Liver (tissue), 9 donors: ENCODE measurements around the gene STAT5B. TPM values are rescaled to one million over a fixed set of nuclear protein-coding genes. Genes with fewer than 3 reads are reported as not detected.

Experiments used
- DNase-seq: peaks from one replicate; pipeline ENCODE4 v3.0.0-alpha.2; 2017; ENCODE audit warnings: low spot score
- H3K27ac ChIP-seq, 2 donors: one replicate each; pipeline ENCODE4 v1.7.0; 2013; ENCODE audit warnings: inconsistent platforms in 2 of 2, low read length in 2 of 2, control low read depth in 1 of 2, low read depth in 1 of 2, mild to moderate bottlenecking in 1 of 2
- H3K27me3 ChIP-seq, 4 donors: one replicate each; pipeline versions ENCODE4 v1.6.1 to v1.7.0; 2013; ENCODE audit warnings: low read length in 3 of 4, inconsistent platforms in 1 of 4, mild to moderate bottlenecking in 1 of 4, moderate library complexity in 1 of 4; ENCODE audit not compliant: control insufficient read depth in 4 of 4, insufficient read depth in 4 of 4
- H3K36me3 ChIP-seq, 4 donors: one replicate each; pipeline versions ENCODE4 v1.6.1 to v1.7.0; 2013; ENCODE audit warnings: low read length in 3 of 4, mild to moderate bottlenecking in 3 of 4, low read depth in 1 of 4, moderate library complexity in 1 of 4; ENCODE audit not compliant: control insufficient read depth in 4 of 4, insufficient read depth in 3 of 4
- H3K4me1 ChIP-seq, 4 donors: one replicate each; pipeline versions ENCODE4 v1.6.1 to v1.7.0; 2013; ENCODE audit warnings: low read length in 3 of 4, mild to moderate bottlenecking in 3 of 4, moderate library complexity in 1 of 4; ENCODE audit not compliant: control insufficient read depth in 4 of 4, insufficient read depth in 4 of 4
- H3K4me3 ChIP-seq, 3 donors: one replicate each; pipeline versions ENCODE4 v1.6.1 to v1.7.0; 2013; ENCODE audit warnings: low read length in 3 of 3, control low read depth in 1 of 3, low read depth in 1 of 3, mild to moderate bottlenecking in 1 of 3
- H3K9ac ChIP-seq, 2 donors: one replicate each; pipeline ENCODE4 v1.7.0; 2013; ENCODE audit warnings: low read length in 2 of 2, mild to moderate bottlenecking in 2 of 2, moderate library complexity in 2 of 2, control low read depth in 1 of 2, low read depth in 1 of 2
- H3K9me3 ChIP-seq, 4 donors: one replicate each; pipeline versions ENCODE4 v1.6.1 to v1.7.0; 2013; ENCODE audit warnings: low read length in 3 of 4; ENCODE audit not compliant: control insufficient read depth in 4 of 4
- EGR1 ChIP-seq, 2 donors: IDR thresholded peaks; 2 replicates each; pipeline ENCODE4 v1.6.1; 2016 to 2018; ENCODE audit warnings: antibody characterized with exemption in 2 of 2, low read depth in 2 of 2
- RAD21 ChIP-seq, 2 donors: IDR thresholded peaks; 2 replicates each; pipeline ENCODE4 v1.6.1; 2016; ENCODE audit warnings: antibody characterized with exemption in 2 of 2, mild to moderate bottlenecking in 2 of 2
- RXRA ChIP-seq, 2 donors: IDR thresholded peaks; 2 replicates each; pipeline ENCODE4 v1.6.1; 2017 to 2018; ENCODE audit warnings: antibody characterized with exemption in 2 of 2, mild to moderate bottlenecking in 1 of 2
- TAF1 ChIP-seq: conservative IDR thresholded peaks from 2 replicates; pipeline ENCODE4 v1.6.1; 2016; ENCODE audit warnings: antibody characterized with exemption, mild to moderate bottlenecking
- WGBS: extraction: QIAGEN DNeasy Blood & Tissue Kit; methylation state at CpG from one replicate; pipeline ENCODE4 v1.1.7; 2013; 5-methylcytosine and 5-hydroxymethylcytosine counted together
- polyA plus RNA-seq, 2 donors: library from polyadenylated mRNA; stranded (reverse) in 1 of 2; unstranded in 1 of 2; fragments of 200-250 nt in 1 of 2; fragments of >200 nt in 1 of 2; fragmentation: Nextera tagmentation in 1 of 2; extraction: Ambion mirVana in 1 of 2; gene quantifications; one replicate each; pipeline versions ENCODE4 v1.2.1 to v1.2.3, GENCODE V29; 2013 to 2015
- total RNA-seq, 2 donors: library from RNA; depleted of rRNA; stranded (reverse); fragments of >200 nt; gene quantifications; one replicate each; pipeline ENCODE4 v1.2.3, GENCODE V29; 2014
- TF ChIP-seq, protein P1 (sequence below): IDR thresholded peaks from 2 replicates; pipeline ENCODE4 v1.6.1; 2016; ENCODE audit warnings: antibody characterized with exemption, mild to moderate bottlenecking
- TF ChIP-seq, protein P2 (sequence below): IDR thresholded peaks from 2 replicates; pipeline ENCODE4 v1.6.1; 2016; ENCODE audit warnings: antibody characterized with exemption
- TF ChIP-seq, protein P3 (sequence below): IDR thresholded peaks from 2 replicates; pipeline ENCODE4 v1.6.1; 2016; ENCODE audit warnings: antibody characterized with exemption
- TF ChIP-seq, protein P4 (sequence below): IDR thresholded peaks from 2 replicates; pipeline ENCODE4 v1.6.1; 2016; ENCODE audit warnings: antibody characterized with exemption
- donor health status: healthy.
- donor health status: healthy.
- donor health status: healthy.
- donor health status: healthy.
- donor health status: healthy.

STAT5B gene
- total and polyA plus RNA-seq, 4 donors: 6.7 to 33.9 (median 21.6) TPM

DNA sequence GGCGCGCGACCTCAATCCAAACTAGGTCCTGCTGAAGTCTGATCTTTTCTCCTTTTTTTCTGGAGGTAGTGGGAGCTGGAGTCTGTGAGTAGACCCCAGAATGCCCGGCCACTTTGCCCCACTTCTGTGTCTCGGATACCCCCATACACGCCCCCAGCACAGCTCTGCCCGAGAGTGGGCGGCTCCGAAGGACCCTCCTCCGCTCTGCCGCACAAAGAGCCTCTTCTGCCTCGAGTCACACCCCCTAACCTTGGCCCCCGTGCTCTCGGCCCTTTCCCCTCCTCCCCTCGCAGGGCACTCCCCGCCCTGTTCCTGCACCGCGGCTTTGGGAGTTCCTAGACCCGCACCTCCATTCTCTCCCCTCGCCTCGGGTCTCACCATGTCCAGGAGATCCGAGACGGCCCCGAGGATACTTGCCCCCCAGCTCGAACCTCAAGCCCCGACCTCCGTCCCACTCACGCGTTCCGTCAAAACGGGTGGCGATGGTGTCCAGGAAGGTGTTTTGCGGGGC lies 95.7 kb downstream of the STAT5B start:
- H3K4me3 ChIP-seq: peak overlapping the region in 1 of 3 donors; percentile 31
- H3K9ac ChIP-seq: no peak overlapping the region
- no peak overlapping the region for H3K27ac ChIP-seq
- no peak for DNase-seq
- WGBS: 5% methylated on average over 33 of the region's 33 CpGs
- peaks cover 6 to 31% (median 17%) of the 10 kb centered on the region in 4 donors for H3K4me1 ChIP-seq
- H3K36me3 ChIP-seq: no peaks in the 10 kb centered on the region
- no peak for TF ChIP-seq RAD21 (IDR thresholded peaks at IDR 0.05)
- TF ChIP-seq, protein P1, sequence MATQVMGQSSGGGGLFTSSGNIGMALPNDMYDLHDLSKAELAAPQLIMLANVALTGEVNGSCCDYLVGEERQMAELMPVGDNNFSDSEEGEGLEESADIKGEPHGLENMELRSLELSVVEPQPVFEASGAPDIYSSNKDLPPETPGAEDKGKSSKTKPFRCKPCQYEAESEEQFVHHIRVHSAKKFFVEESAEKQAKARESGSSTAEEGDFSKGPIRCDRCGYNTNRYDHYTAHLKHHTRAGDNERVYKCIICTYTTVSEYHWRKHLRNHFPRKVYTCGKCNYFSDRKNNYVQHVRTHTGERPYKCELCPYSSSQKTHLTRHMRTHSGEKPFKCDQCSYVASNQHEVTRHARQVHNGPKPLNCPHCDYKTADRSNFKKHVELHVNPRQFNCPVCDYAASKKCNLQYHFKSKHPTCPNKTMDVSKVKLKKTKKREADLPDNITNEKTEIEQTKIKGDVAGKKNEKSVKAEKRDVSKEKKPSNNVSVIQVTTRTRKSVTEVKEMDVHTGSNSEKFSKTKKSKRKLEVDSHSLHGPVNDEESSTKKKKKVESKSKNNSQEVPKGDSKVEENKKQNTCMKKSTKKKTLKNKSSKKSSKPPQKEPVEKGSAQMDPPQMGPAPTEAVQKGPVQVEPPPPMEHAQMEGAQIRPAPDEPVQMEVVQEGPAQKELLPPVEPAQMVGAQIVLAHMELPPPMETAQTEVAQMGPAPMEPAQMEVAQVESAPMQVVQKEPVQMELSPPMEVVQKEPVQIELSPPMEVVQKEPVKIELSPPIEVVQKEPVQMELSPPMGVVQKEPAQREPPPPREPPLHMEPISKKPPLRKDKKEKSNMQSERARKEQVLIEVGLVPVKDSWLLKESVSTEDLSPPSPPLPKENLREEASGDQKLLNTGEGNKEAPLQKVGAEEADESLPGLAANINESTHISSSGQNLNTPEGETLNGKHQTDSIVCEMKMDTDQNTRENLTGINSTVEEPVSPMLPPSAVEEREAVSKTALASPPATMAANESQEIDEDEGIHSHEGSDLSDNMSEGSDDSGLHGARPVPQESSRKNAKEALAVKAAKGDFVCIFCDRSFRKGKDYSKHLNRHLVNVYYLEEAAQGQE: peak; percentile 70
- H3K27me3 ChIP-seq: peaks cover 0 to 3% (median 0%) of the 10 kb centered on the region in 4 donors
- H3K9me3 ChIP-seq: no peaks in the 10 kb centered on the region

DNA sequence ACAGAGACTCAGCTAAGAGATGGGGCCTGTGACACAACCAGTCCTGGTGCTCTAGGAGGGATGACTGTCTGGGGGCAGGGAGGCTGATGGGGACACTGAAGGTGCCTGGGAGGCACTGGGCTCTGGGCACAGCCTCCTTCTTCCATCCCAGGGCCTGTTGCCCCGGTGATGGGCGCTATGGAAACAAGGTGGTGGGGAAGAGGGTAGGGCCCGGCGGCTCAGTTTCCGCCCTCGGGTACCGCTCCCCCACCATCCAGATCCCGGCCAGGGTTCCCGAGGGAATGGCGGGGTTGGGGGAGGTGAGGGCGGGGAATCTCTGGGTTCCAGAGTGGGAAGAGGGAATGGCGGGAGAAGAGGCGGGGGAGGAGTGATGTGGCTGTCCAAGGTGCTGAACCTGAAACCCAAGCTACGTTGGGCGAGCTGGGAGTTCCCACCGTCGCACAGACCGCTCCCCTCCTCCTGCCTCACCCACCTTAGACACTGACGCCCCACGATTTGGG lies 96.2 kb downstream of the STAT5B start:
- Histone ChIP-seq H3K27me3 (peaks cover 0 to 3% (median 0%) of the 10 kb centered on the region in 4 donors), H3K4me3 (no peak overlapping the region), H3K4me1 (peaks cover 6 to 31% (median 17%) of the 10 kb centered on the region in 4 donors), H3K9me3 (no peaks in the 10 kb centered on the region), H3K36me3 (no peaks in the 10 kb centered on the region), H3K27ac (no peak overlapping the region), H3K9ac (no peak overlapping the region)
- peak; percentile 54 for DNase-seq
- WGBS: 15% methylated on average over 20 of the region's 20 CpGs
- TF ChIP-seq, protein P1: peak; percentile 99
- no peak for TF ChIP-seq RXRA (IDR thresholded peaks at IDR 0.05)
- no peak for TF ChIP-seq TAF1
- TF ChIP-seq RAD21 (IDR thresholded peaks at IDR 0.05): no peak
- TF ChIP-seq, protein P2, sequence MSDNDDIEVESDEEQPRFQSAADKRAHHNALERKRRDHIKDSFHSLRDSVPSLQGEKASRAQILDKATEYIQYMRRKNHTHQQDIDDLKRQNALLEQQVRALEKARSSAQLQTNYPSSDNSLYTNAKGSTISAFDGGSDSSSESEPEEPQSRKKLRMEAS: no peak

DNA sequence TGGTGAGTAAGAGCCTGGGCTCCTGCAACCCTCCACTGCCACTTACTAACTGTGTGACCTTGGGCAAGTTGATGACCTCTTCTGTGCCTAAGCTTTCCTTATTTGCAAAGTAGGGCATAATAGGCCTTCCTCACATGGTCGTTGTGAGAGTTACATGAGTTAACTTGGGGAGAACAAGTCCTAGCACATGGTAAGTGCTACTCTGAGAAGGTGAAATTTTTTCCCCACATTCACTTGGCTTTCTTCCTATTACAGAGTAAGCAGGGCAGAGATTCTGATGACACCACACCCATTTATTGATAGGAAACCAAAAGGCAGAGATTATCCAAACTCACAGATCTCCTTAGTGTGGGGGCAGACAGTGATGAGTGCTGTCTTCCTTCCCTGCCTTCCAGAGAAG lies 96.9 kb downstream of the STAT5B start:
- Histone ChIP-seq H3K27me3 (peaks cover 0 to 3% (median 0%) of the 10 kb centered on the region in 4 donors), H3K36me3 (no peaks in the 10 kb centered on the region), H3K27ac (no peak overlapping the region), H3K9me3 (no peaks in the 10 kb centered on the region), H3K4me3 (no peak overlapping the region), H3K4me1 (peaks cover 6 to 28% (median 15%) of the 10 kb centered on the region in 4 donors), H3K9ac (no peak overlapping the region)
- WGBS: 34% methylated on average over 1 of the region's 1 CpG
- no peak for DNase-seq
- TF ChIP-seq, protein P3, sequence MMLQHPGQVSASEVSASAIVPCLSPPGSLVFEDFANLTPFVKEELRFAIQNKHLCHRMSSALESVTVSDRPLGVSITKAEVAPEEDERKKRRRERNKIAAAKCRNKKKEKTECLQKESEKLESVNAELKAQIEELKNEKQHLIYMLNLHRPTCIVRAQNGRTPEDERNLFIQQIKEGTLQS: no peak
- no peak for TF ChIP-seq EGR1 (IDR thresholded peaks at IDR 0.05; ENCODE audit: low read depth in 2 of 2)
- TF ChIP-seq, protein P4, sequence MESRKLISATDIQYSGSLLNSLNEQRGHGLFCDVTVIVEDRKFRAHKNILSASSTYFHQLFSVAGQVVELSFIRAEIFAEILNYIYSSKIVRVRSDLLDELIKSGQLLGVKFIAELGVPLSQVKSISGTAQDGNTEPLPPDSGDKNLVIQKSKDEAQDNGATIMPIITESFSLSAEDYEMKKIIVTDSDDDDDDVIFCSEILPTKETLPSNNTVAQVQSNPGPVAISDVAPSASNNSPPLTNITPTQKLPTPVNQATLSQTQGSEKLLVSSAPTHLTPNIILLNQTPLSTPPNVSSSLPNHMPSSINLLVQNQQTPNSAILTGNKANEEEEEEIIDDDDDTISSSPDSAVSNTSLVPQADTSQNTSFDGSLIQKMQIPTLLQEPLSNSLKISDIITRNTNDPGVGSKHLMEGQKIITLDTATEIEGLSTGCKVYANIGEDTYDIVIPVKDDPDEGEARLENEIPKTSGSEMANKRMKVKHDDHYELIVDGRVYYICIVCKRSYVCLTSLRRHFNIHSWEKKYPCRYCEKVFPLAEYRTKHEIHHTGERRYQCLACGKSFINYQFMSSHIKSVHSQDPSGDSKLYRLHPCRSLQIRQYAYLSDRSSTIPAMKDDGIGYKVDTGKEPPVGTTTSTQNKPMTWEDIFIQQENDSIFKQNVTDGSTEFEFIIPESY: no peak
